ENCODE results near the gene CDNF.

The CDNF gene

GRCh38 chr10:14838582-14839304 is 906 bp upstream of the CDNF start:
- Histone ChIP-seq H3K36me3 (ENCODE audit: insufficient read depth, low read length) (peaks cover 38% of the 10 kb centered on the region), H3K27ac (ENCODE audit: low read depth, low read length, poor library complexity, severe bottlenecking) (peak overlapping the region; percentile 43), H3K4me3 (ENCODE audit: low read depth, low read length, poor library complexity, severe bottlenecking) (peak overlapping the region; percentile 89), H3K27me3 (ENCODE audit: insufficient read depth, low read length) (no peaks in the 10 kb centered on the region), H3K9ac (ENCODE audit: low read length) (peak overlapping the region; percentile 93), H3K9me2 (ENCODE audit: low read depth, low read length) (no peaks in the 10 kb centered on the region), H3K79me2 (ENCODE audit: insufficient read depth, low read length) (peaks cover 25% of the 10 kb centered on the region), H3K4me2 (ENCODE audit: low read length) (peak overlapping the region; percentile 90), H4K20me1 (ENCODE audit: insufficient read depth, low read length) (no peaks in the 10 kb centered on the region), H3F3A (ENCODE audit: insufficient read depth, low read length) (no peaks in the 10 kb centered on the region), H3K9me3 (ENCODE audit: low read length) (no peaks in the 10 kb centered on the region), H2AFZ (ENCODE audit: low read length) (no peak overlapping the region), H3K4me1 (ENCODE audit: insufficient read depth, low read length, severe bottlenecking) (peaks cover 20% of the 10 kb centered on the region)
- TF ChIP-seq, protein P1, sequence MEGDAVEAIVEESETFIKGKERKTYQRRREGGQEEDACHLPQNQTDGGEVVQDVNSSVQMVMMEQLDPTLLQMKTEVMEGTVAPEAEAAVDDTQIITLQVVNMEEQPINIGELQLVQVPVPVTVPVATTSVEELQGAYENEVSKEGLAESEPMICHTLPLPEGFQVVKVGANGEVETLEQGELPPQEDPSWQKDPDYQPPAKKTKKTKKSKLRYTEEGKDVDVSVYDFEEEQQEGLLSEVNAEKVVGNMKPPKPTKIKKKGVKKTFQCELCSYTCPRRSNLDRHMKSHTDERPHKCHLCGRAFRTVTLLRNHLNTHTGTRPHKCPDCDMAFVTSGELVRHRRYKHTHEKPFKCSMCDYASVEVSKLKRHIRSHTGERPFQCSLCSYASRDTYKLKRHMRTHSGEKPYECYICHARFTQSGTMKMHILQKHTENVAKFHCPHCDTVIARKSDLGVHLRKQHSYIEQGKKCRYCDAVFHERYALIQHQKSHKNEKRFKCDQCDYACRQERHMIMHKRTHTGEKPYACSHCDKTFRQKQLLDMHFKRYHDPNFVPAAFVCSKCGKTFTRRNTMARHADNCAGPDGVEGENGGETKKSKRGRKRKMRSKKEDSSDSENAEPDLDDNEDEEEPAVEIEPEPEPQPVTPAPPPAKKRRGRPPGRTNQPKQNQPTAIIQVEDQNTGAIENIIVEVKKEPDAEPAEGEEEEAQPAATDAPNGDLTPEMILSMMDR (IDR thresholded peaks at IDR 0.05; ENCODE audit: low read length), result no peak
- TF ChIP-seq EZH2 (IDR thresholded peaks at IDR 0.05; ENCODE audit: borderline replicate concordance, low read length), result no peak

DNA sequence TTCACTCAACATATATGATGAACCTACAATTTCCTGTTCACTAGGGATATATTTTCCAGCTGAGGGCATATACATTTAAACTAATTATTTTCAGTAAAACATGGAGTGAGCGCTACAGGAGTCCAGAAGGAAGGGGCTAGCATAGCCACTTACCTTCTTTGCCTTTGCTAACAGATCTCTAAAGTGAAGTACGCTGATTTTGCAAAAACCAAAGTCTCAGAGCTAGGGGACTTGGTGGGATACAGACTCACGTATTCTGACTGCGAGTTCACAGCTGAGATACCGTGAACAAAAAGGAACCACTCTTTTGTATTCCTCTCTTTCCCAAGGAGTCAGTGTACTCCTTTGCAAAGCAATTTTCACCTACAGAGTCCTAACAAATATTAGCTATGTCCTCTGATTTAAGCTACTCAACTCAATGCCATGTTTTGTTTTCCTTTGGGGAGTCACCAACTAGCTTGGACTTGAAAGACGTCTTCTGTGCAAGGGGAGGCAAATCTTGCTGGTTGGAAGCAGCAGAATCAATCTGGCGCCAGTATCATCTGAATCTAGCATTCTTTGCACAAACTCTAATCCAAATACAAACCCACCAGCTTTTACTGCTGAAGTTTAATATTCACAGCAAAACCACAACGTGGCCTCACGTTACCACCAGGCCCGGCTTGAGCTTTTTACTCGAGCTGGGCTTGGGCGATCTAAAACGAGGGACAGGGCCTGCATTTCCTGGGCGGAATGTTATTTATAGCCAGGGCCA is 657 bp downstream of the CDNF start:
- Histone ChIP-seq H3K4me2 (ENCODE audit: low read length) (peak overlapping the region; percentile 93), H4K20me1 (ENCODE audit: insufficient read depth, low read length) (no peaks in the 10 kb centered on the region), H2AFZ (ENCODE audit: low read length) (no peak overlapping the region), H3K27me3 (ENCODE audit: insufficient read depth, low read length) (no peaks in the 10 kb centered on the region), H3K9me3 (ENCODE audit: low read length) (no peaks in the 10 kb centered on the region), H3K79me2 (ENCODE audit: insufficient read depth, low read length) (peaks cover 25% of the 10 kb centered on the region), H3F3A (ENCODE audit: insufficient read depth, low read length) (no peaks in the 10 kb centered on the region), H3K9ac (ENCODE audit: low read length) (peak overlapping the region; percentile 82), H3K4me1 (ENCODE audit: insufficient read depth, low read length, severe bottlenecking) (peaks cover 20% of the 10 kb centered on the region), H3K36me3 (ENCODE audit: insufficient read depth, low read length) (peaks cover 26% of the 10 kb centered on the region), H3K27ac (ENCODE audit: low read depth, low read length, poor library complexity, severe bottlenecking) (peak overlapping the region; percentile 47), H3K9me2 (ENCODE audit: low read depth, low read length) (no peaks in the 10 kb centered on the region), H3K4me3 (ENCODE audit: low read depth, low read length, poor library complexity, severe bottlenecking) (peak overlapping the region; percentile 89)
- TF ChIP-seq EZH2 (IDR thresholded peaks at IDR 0.05; ENCODE audit: borderline replicate concordance, low read length), result no peak
- TF ChIP-seq, protein P1 (IDR thresholded peaks at IDR 0.05; ENCODE audit: low read length), result no peak

- no peak for TF ChIP-seq EZH2 (IDR thresholded peaks at IDR 0.05; ENCODE audit: borderline replicate concordance, low read length)
- TF ChIP-seq, protein P1 (IDR thresholded peaks at IDR 0.05; ENCODE audit: low read length), result no peak
- no peaks in the 10 kb centered on the region for H3K9me2 ChIP-seq (ENCODE audit: low read depth, low read length)
- no peak overlapping the region for H3K4me2 ChIP-seq (ENCODE audit: low read length)
- H3K4me3 ChIP-seq (ENCODE audit: low read depth, low read length, poor library complexity, severe bottlenecking), result no peak overlapping the region
- H3K27me3 ChIP-seq (ENCODE audit: insufficient read depth, low read length), result no peaks in the 10 kb centered on the region
- H3K36me3 ChIP-seq (ENCODE audit: insufficient read depth, low read length), result peaks cover 16% of the 10 kb centered on the region
- H3K27ac ChIP-seq (ENCODE audit: low read depth, low read length, poor library complexity, severe bottlenecking), result no peak overlapping the region
- no peaks in the 10 kb centered on the region for H3F3A ChIP-seq (ENCODE audit: insufficient read depth, low read length)
- H3K9ac ChIP-seq (ENCODE audit: low read length), result no peak overlapping the region
- no peak overlapping the region for H2AFZ ChIP-seq (ENCODE audit: low read length)
- no peaks in the 10 kb centered on the region for H3K9me3 ChIP-seq (ENCODE audit: low read length)
- peaks cover 20% of the 10 kb centered on the region for H3K4me1 ChIP-seq (ENCODE audit: insufficient read depth, low read length, severe bottlenecking)
- H3K79me2 ChIP-seq (ENCODE audit: insufficient read depth, low read length), result peaks cover 25% of the 10 kb centered on the region
- H4K20me1 ChIP-seq (ENCODE audit: insufficient read depth, low read length), result no peaks in the 10 kb centered on the region
Measured at GRCh38 chr10:14836208-14836607, 1.6 kb downstream of the CDNF start.

All from OCI-LY1 (cell line).